K562 (cell line): Measurements from ENCODE around the gene ENHO. TPM values are rescaled to one million over a fixed set of nuclear protein-coding genes. Genes with fewer than 3 reads are reported as not detected.

ENCODE experiments used
- ATAC-seq: fragments of 200-7000 bp; cut with Tn5 transposase; 3 replicates; pipeline ENCODE4 v1.9.1; 2020; ENCODE audit warnings: moderate library complexity
- BruUV-seq: library from RNA; stranded (reverse); fragments of 400-500 nt; replicated peaks from 2 replicates; lab custom pipeline; 2021; lab: Mats Ljungman, UMichigan
- CTCF ChIA-PET: fragments of 300-600 bp; formaldehyde crosslinking; extraction: SDS; loops from one replicate; lab custom pipeline; 2021; ENCODE audit warnings: low intra/inter-chr PET ratio; lab: Yijun Ruan, JAX
- POLR2A ChIA-PET: fragments of 300-600, 350-650 bp; sonication (Branson Sonifier 250); formaldehyde crosslinking; extraction: SDS; loops from one replicate; lab custom pipeline; 2021; ENCODE audit warnings: antibody characterized with exemption, inconsistent platforms; lab: Yijun Ruan, JAX
- DNase-seq, 4 experiments: peaks; one replicate each; pipeline versions ENCODE4 v3.0.0 to v3.0.0-alpha.2; 2011 to 2018; ENCODE audit warnings: low spot score in 3 of 4, mixed read lengths in 3 of 4; ENCODE audit errors: extremely low read depth in 1 of 4
- FAIRE-seq: peaks from 2 replicates; lab custom pipeline; 2011; peaks lifted over from hg19 to GRCh38; lab: Jason Lieb, UNC
- H2AFZ ChIP-seq: 2 replicates; pipeline ENCODE4 v1.6.0; 2011; ENCODE audit warnings: low read depth, low read length, control low read depth, inconsistent platforms
- H3K27ac ChIP-seq: fragments of 200-600 bp; 3 replicates; pipeline ENCODE4 v1.8.0; 2011; ENCODE audit warnings: low read depth, mild to moderate bottlenecking, control low read depth, inconsistent platforms, low read length, moderate library complexity, mixed read lengths; ENCODE audit errors: extremely low read depth
- H3K27me3 ChIP-seq, 2 experiments: fragments of 300-600 bp in 1 of 2; 2 replicates in 1 of 2; 3 replicates in 1 of 2; pipeline versions ENCODE4 v1.6.0 to v1.8.0; 2011; ENCODE audit warnings: inconsistent platforms in 2 of 2, low read length in 2 of 2, mild to moderate bottlenecking in 1 of 2, mixed read lengths in 1 of 2, moderate library complexity in 1 of 2; ENCODE audit not compliant: control insufficient read depth in 2 of 2, insufficient read depth in 2 of 2
- H3K36me3 ChIP-seq: fragments of 300-600 bp; 3 replicates; pipeline ENCODE4 v1.8.0; 2011; ENCODE audit warnings: mild to moderate bottlenecking, low read length, inconsistent platforms; ENCODE audit not compliant: control insufficient read depth, insufficient read depth
- H3K4me1 ChIP-seq, 2 experiments: fragments of 200-600 bp in 1 of 2; replicated peaks in 1 of 2; 2 replicates in 1 of 2; 3 replicates in 1 of 2; pipeline versions ENCODE4 v1.5.1 to v1.8.0; 2011; ENCODE audit warnings: inconsistent platforms in 2 of 2, low read length in 2 of 2, mild to moderate bottlenecking in 1 of 2, mixed read lengths in 1 of 2, moderate library complexity in 1 of 2; ENCODE audit not compliant: control insufficient read depth in 2 of 2, insufficient read depth in 2 of 2
- H3K4me2 ChIP-seq: 2 replicates; pipeline ENCODE4 v1.6.1; 2011; ENCODE audit warnings: low read length, control low read depth, inconsistent platforms, mixed read lengths; ENCODE audit not compliant: insufficient read depth
- H3K4me3 ChIP-seq: fragments of 200-600 bp; sonication (generic), shearing (Covaris generic); 2 replicates; pipeline ENCODE4 v1.5.1; 2016; ENCODE audit warnings: control low read depth, inconsistent platforms
- H3K79me2 ChIP-seq: fragments of 200-600 bp; 3 replicates; pipeline ENCODE4 v1.8.0; 2011; ENCODE audit warnings: low read length, inconsistent platforms; ENCODE audit not compliant: control insufficient read depth, insufficient read depth
- H3K9ac ChIP-seq, 2 experiments: 2 replicates each; pipeline versions ENCODE4 v1.6.0 to v1.6.1; 2011; ENCODE audit warnings: low read depth in 2 of 2, low read length in 2 of 2, control low read depth in 1 of 2, inconsistent platforms in 1 of 2, mild to moderate bottlenecking in 1 of 2, mixed read lengths in 1 of 2; ENCODE audit not compliant: insufficient read depth in 1 of 2
- H3K9me1 ChIP-seq: one replicate; pipeline ENCODE4 v1.6.0; 2011; ENCODE audit warnings: inconsistent platforms, mild to moderate bottlenecking, low read length, moderate library complexity; ENCODE audit not compliant: control insufficient read depth, insufficient read depth
- H3K9me3 ChIP-seq: replicated peaks from 2 replicates; pipeline ENCODE4 v1.5.1; 2011; ENCODE audit warnings: low read depth, low read length, inconsistent platforms; ENCODE audit not compliant: control insufficient read depth, insufficient read depth
- H4K20me1 ChIP-seq: replicated peaks from 2 replicates; pipeline ENCODE4 v1.6.1; 2011; ENCODE audit warnings: low read length, inconsistent platforms, mixed read lengths; ENCODE audit not compliant: control insufficient read depth, insufficient read depth
- AFF1 ChIP-seq, 2 experiments: fragments of 450-650 bp; IDR thresholded peaks; 2 replicates each; pipeline ENCODE4 v1.6.1; 2018; ENCODE audit warnings: mild to moderate bottlenecking in 2 of 2, low read depth in 1 of 2; ENCODE audit not compliant: partially characterized antibody in 2 of 2
- ATF7 ChIP-seq: fragments of 450-650 bp; IDR thresholded peaks from 2 replicates; pipeline ENCODE4 v1.7.1; 2014; ENCODE audit warnings: mild to moderate bottlenecking, moderate library complexity
- C11orf30 ChIP-seq: fragments of 450-650 bp; IDR thresholded peaks from 2 replicates; pipeline ENCODE4 v1.6.1; 2016; ENCODE audit warnings: low read depth, mild to moderate bottlenecking
- JUNB ChIP-seq: fragments of 450-650 bp; formaldehyde crosslinking; conservative IDR thresholded peaks from 2 replicates; pipeline ENCODE4 v1.4.0; 2020; ENCODE audit warnings: mild to moderate bottlenecking
- PCBP1 ChIP-seq: fragments of 200-400 bp; formaldehyde crosslinking; IDR thresholded peaks from 2 replicates; pipeline ENCODE4 v1.6.1; 2018; ENCODE audit warnings: mild to moderate bottlenecking, low read depth, low read length; ENCODE audit not compliant: poor library complexity, severe bottlenecking
- PHF21A ChIP-seq: fragments of 450-650 bp; IDR thresholded peaks from 2 replicates; pipeline ENCODE4 v1.6.1; 2017; ENCODE audit warnings: low read depth, borderline replicate concordance
- POLR2AphosphoS5 ChIP-seq: IDR thresholded peaks from 2 replicates; pipeline ENCODE4 v1.6.1; 2011; ENCODE audit warnings: mild to moderate bottlenecking, low read depth, low read length, moderate library complexity; ENCODE audit not compliant: control insufficient read depth, insufficient read depth
- RERE ChIP-seq: sonication (generic); formaldehyde crosslinking; IDR thresholded peaks from 2 replicates; pipeline ENCODE4 v1.8.0; 2023; ENCODE audit warnings: missing genetic modification reagents, mild to moderate bottlenecking, borderline replicate concordance
- SIN3B ChIP-seq: fragments of 450-650 bp; IDR thresholded peaks from 2 replicates; pipeline ENCODE4 v1.6.1; 2017; ENCODE audit warnings: low read depth, mild to moderate bottlenecking, moderate library complexity
- TCF3 ChIP-seq: sonication (generic); formaldehyde crosslinking; IDR thresholded peaks from 2 replicates; pipeline ENCODE4 v1.4.0; 2020; ENCODE audit warnings: mild to moderate bottlenecking, missing genetic modification reagents
- TRIM24 ChIP-seq, 2 experiments: fragments of 450-650 bp; IDR thresholded peaks; 2 replicates each; pipeline ENCODE4 v1.6.1; 2016
- ZNF174 ChIP-seq: fragments of 250-450 bp; sonication (Bioruptor Pico); IDR thresholded peaks from 2 replicates; pipeline ENCODE4 v1.4.0; 2020; ENCODE audit warnings: mild to moderate bottlenecking
- ZNF511 ChIP-seq: sonication (generic); formaldehyde crosslinking; IDR thresholded peaks from 2 replicates; pipeline ENCODE4 v1.8.0; 2022; ENCODE audit warnings: mild to moderate bottlenecking, missing genetic modification reagents
- ZNF57 ChIP-seq: fragments of 450-650 bp; formaldehyde crosslinking; IDR thresholded peaks from 2 replicates; pipeline ENCODE4 v1.4.0; 2020; ENCODE audit warnings: mild to moderate bottlenecking, moderate library complexity
- WGBS: fragments of 100-300 bp; shearing (Covaris generic); methylation state at CpG from one replicate; pipeline ENCODE4 v1.1.6; 2016; ENCODE audit warnings: low coverage, mixed read lengths; ENCODE audit not compliant: insufficient coverage; ENCODE audit errors: missing lambda C conversion rate; 5-methylcytosine and 5-hydroxymethylcytosine counted together
- in situ Hi-C: fragments of 300-500 bp; cut with MboI; formaldehyde crosslinking; loops from 4 replicates; pipeline ENCODE4 v1.15.0; 2018; ENCODE audit warnings: inconsistent platforms, mixed read lengths
- intact Hi-C: fragments of 100-400 bp; cut with micrococcal nuclease; formaldehyde crosslinking; loops from 2 replicates; pipeline ENCODE4 v1.14.2; 2022
- polyA plus RNA-seq, 8 experiments: library from polyadenylated mRNA; depleted of rRNA in 4 of 8; stranded (reverse) in 5 of 8; unstranded in 3 of 8; fragments of >200 nt; fragmentation: Nextera tagmentation in 2 of 8; fragmentation: Illumina TruSeq in 1 of 8; extraction: Ambion mirVana in 2 of 8; extraction: Trizol in 1 of 8; gene quantifications; 2 replicates each; pipeline versions ENCODE4 v1.2.1 to v1.2.3, GENCODE V29; 2011 to 2014; ENCODE audit warnings: inconsistent platforms in 1 of 8, missing spikeins in 1 of 8
- total RNA-seq, 7 experiments: library from RNA; depleted of rRNA in 6 of 7; stranded (reverse); fragments of >200 nt in 6 of 7; fragmentation: Illumina TruSeq in 2 of 7; extraction: Trizol in 2 of 7; gene quantifications; 2 replicates each; pipeline versions ENCODE4 v1.2.1 to v1.2.3, GENCODE V29; 2011 to 2021; ENCODE audit warnings: low replicate concordance in 1 of 7

ENHO gene
- total and polyA plus RNA-seq, 9 of the 15 experiments (the other 6 are each of a cell fraction or from before 2014, with no cell fraction given), result 0.24 TPM; not detected in 8

GRCh38 chr9:34514401-34514800 is 8.4 kb downstream of the ENHO start:
- no peak for FAIRE-seq
- in situ Hi-C loops (no loop called here), intact Hi-C loops (no loop called here)
- H3K27me3 ChIP-seq, result peaks cover 0 to 6% of the 10 kb centered on the region in 2 experiments; a peak in 3 of 5 replicates
- WGBS, result 0% methylated on average over 8 of the region's 8 CpGs
- BruUV-seq, result no TSS peak
- H3K36me3 ChIP-seq, result no peaks in the 10 kb centered on the region
- H2AFZ ChIP-seq, result no peak overlapping the region
- ChIA-PET POLR2A (no interaction called here), CTCF (no interaction called here)
- ATAC-seq, result no peak
- H3K4me1 ChIP-seq, result no peaks in the 10 kb centered on the region; a peak in 1 of 5 replicates
- no peak overlapping the region for H3K9ac ChIP-seq
- H3K79me2 ChIP-seq, result no peaks in the 10 kb centered on the region
- H4K20me1 ChIP-seq, result no peaks in the 10 kb centered on the region
- no peaks in the 10 kb centered on the region for H3K9me1 ChIP-seq
- no peaks in the 10 kb centered on the region for H3K9me3 ChIP-seq
- H3K4me3 ChIP-seq, result no peak overlapping the region
- H3K4me2 ChIP-seq, result no peak overlapping the region
- no peak overlapping the region for H3K27ac ChIP-seq
- no peak for DNase-seq
- TF ChIP-seq PCBP1 (no peak), POLR2AphosphoS5 (no peak), ZNF57 (no peak), RERE (CRISPR knock-in tag) (no peak), ZNF174 (no peak), TCF3 (CRISPR knock-in tag) (no peak), SIN3B (no peak), C11orf30 (no peak), ZNF511 (no peak), JUNB (CRISPR knock-in tag) (no peak), ATF7 (no peak), AFF1 (IDR thresholded peaks at IDR 0.05; ENCODE audit: low read depth in 1 of 2, partially characterized antibody in 2 of 2) (no peak), PHF21A (no peak), TRIM24 (IDR thresholded peaks at IDR 0.05) (no peak)
